Duodenal mucosa (tissue), 2 donors: ENCODE results near the gene GLIS1.

Source experiments
- H3K27ac ChIP-seq: one replicate; pipeline ENCODE4 v1.7.0; 2013; ENCODE audit warnings: low read depth, low read length
- H3K27me3 ChIP-seq, 2 donors: one replicate each; pipeline ENCODE4 v1.7.0; 2013; ENCODE audit warnings: low read length in 2 of 2, control low read depth in 1 of 2; ENCODE audit not compliant: insufficient read depth in 2 of 2, control insufficient read depth in 1 of 2
- H3K36me3 ChIP-seq, 2 donors: one replicate each; pipeline ENCODE4 v1.7.0; 2013; ENCODE audit warnings: low read length in 2 of 2, control low read depth in 1 of 2; ENCODE audit not compliant: insufficient read depth in 2 of 2, control insufficient read depth in 1 of 2
- H3K4me1 ChIP-seq, 2 donors: one replicate each; pipeline ENCODE4 v1.7.0; 2013; ENCODE audit warnings: low read length in 2 of 2, control low read depth in 1 of 2; ENCODE audit not compliant: insufficient read depth in 2 of 2, control insufficient read depth in 1 of 2
- H3K4me3 ChIP-seq, 2 donors: one replicate each; pipeline ENCODE4 v1.7.0; 2013; ENCODE audit warnings: low read length in 2 of 2, low read depth in 1 of 2
- H3K9ac ChIP-seq, 2 donors: one replicate each; pipeline ENCODE4 v1.7.0; 2013; ENCODE audit warnings: low read length in 2 of 2, low read depth in 1 of 2
- H3K9me3 ChIP-seq, 2 donors: one replicate each; pipeline ENCODE4 v1.7.0; 2013; ENCODE audit warnings: low read length in 2 of 2, control low read depth in 1 of 2; ENCODE audit not compliant: control insufficient read depth in 1 of 2

GLIS1 gene

GRCh38 chr1:53696571-53696970, 42.4 kb downstream of the GLIS1 start:
- H3K36me3 ChIP-seq, result no peaks in the 10 kb centered on the region
- H3K27me3 ChIP-seq, result no peaks in the 10 kb centered on the region

GRCh38 chr1:53696051-53696450, 42.9 kb downstream of the GLIS1 start:
- H3K27me3 ChIP-seq, result no peaks in the 10 kb centered on the region
- no peaks in the 10 kb centered on the region for H3K4me1 ChIP-seq
- H3K9ac ChIP-seq, result no peak overlapping the region
- no peaks in the 10 kb centered on the region for H3K9me3 ChIP-seq
- no peak overlapping the region for H3K4me3 ChIP-seq
- no peak overlapping the region for H3K27ac ChIP-seq
- no peaks in the 10 kb centered on the region for H3K36me3 ChIP-seq

More at GRCh38 chr1:53696571-53696970, 42.4 kb downstream of the GLIS1 start:
- no peak overlapping the region for H3K4me3 ChIP-seq
- H3K9ac ChIP-seq, result no peak overlapping the region
- H3K9me3 ChIP-seq, result no peaks in the 10 kb centered on the region
- H3K4me1 ChIP-seq, result no peaks in the 10 kb centered on the region
- H3K27ac ChIP-seq, result no peak overlapping the region

GRCh38 chr1:53695116-53695515, 43.8 kb downstream of the GLIS1 start:
- H3K27me3 ChIP-seq, result no peaks in the 10 kb centered on the region
- no peaks in the 10 kb centered on the region for H3K9me3 ChIP-seq
- no peak overlapping the region for H3K27ac ChIP-seq
- H3K4me3 ChIP-seq, result no peak overlapping the region
- H3K4me1 ChIP-seq, result no peaks in the 10 kb centered on the region
- H3K9ac ChIP-seq, result no peak overlapping the region
- H3K36me3 ChIP-seq, result no peaks in the 10 kb centered on the region

- H3K4me1 ChIP-seq, result no peaks in the 10 kb centered on the region
- H3K9me3 ChIP-seq, result no peaks in the 10 kb centered on the region
- H3K27me3 ChIP-seq, result no peaks in the 10 kb centered on the region
- no peak overlapping the region for H3K27ac ChIP-seq
- no peak overlapping the region for H3K4me3 ChIP-seq
- no peaks in the 10 kb centered on the region for H3K36me3 ChIP-seq
- H3K9ac ChIP-seq, result no peak overlapping the region
Measured at GRCh38 chr1:53694718-53695091, 44.3 kb downstream of the GLIS1 start.

GRCh38 chr1:53693773-53694717, 44.9 kb downstream of the GLIS1 start:
- Histone ChIP-seq H3K27me3 (no peaks in the 10 kb centered on the region), H3K4me3 (no peak overlapping the region), H3K36me3 (no peaks in the 10 kb centered on the region), H3K9me3 (no peaks in the 10 kb centered on the region), H3K27ac (no peak overlapping the region), H3K4me1 (no peaks in the 10 kb centered on the region), H3K9ac (no peak overlapping the region)

GRCh38 chr1:53693339-53693738, 45.6 kb downstream of the GLIS1 start:
- H3K27me3 ChIP-seq, result no peaks in the 10 kb centered on the region
- H3K36me3 ChIP-seq, result no peaks in the 10 kb centered on the region
- no peak overlapping the region for H3K9ac ChIP-seq
- H3K9me3 ChIP-seq, result no peaks in the 10 kb centered on the region
- H3K27ac ChIP-seq, result no peak overlapping the region
- H3K4me3 ChIP-seq, result no peak overlapping the region
- no peaks in the 10 kb centered on the region for H3K4me1 ChIP-seq

- H3K9me3 ChIP-seq, result no peaks in the 10 kb centered on the region
- no peaks in the 10 kb centered on the region for H3K4me1 ChIP-seq
- no peak overlapping the region for H3K4me3 ChIP-seq
- H3K27ac ChIP-seq, result no peak overlapping the region
- no peaks in the 10 kb centered on the region for H3K36me3 ChIP-seq
- H3K27me3 ChIP-seq, result peaks cover 5 to 7% of the 10 kb centered on the region in 2 donors
- no peak overlapping the region for H3K9ac ChIP-seq
Measured at GRCh38 chr1:53691326-53691725, 47.6 kb downstream of the GLIS1 start.

- no peak overlapping the region for H3K4me3 ChIP-seq
- H3K27me3 ChIP-seq, result peaks cover 14 to 15% of the 10 kb centered on the region in 2 donors
- H3K4me1 ChIP-seq, result peaks cover 0 to under 1% of the 10 kb centered on the region in 2 donors
- no peak overlapping the region for H3K27ac ChIP-seq
- H3K9ac ChIP-seq, result no peak overlapping the region
- H3K9me3 ChIP-seq, result no peaks in the 10 kb centered on the region
- no peaks in the 10 kb centered on the region for H3K36me3 ChIP-seq
Measured at GRCh38 chr1:53690411-53690810, 48.6 kb downstream of the GLIS1 start.

- no peak overlapping the region for H3K4me3 ChIP-seq
- H3K27ac ChIP-seq, result no peak overlapping the region
- H3K27me3 ChIP-seq, result peaks cover 17 to 21% of the 10 kb centered on the region in 2 donors
- peaks cover 0 to 6% of the 10 kb centered on the region in 2 donors for H3K4me1 ChIP-seq
- no peaks in the 10 kb centered on the region for H3K36me3 ChIP-seq
- H3K9ac ChIP-seq, result no peak overlapping the region
- no peaks in the 10 kb centered on the region for H3K9me3 ChIP-seq
Measured at GRCh38 chr1:53689736-53690326, 49.1 kb downstream of the GLIS1 start.

GRCh38 chr1:53689223-53689622, 49.7 kb downstream of the GLIS1 start:
- Histone ChIP-seq H3K4me1 (peaks cover 0 to 6% of the 10 kb centered on the region in 2 donors), H3K27me3 (peaks cover 17 to 24% of the 10 kb centered on the region in 2 donors), H3K27ac (no peak overlapping the region), H3K36me3 (no peaks in the 10 kb centered on the region), H3K4me3 (no peak overlapping the region), H3K9ac (no peak overlapping the region), H3K9me3 (no peaks in the 10 kb centered on the region)
